G401.6 (cell line): ENCODE measurements around the gene NINL.
"Not testable (repeated sequence)": the region's sequence is repeated elsewhere in the genome, so short reads cannot be mapped to it uniquely, and the experiment has no call there.

ENCODE experiments used
- FAIRE-seq: peaks from 2 replicates; lab custom pipeline; 2012; peaks lifted over from hg19 to GRCh38; lab: Jason Lieb, UNC

The NINL gene

DNA sequence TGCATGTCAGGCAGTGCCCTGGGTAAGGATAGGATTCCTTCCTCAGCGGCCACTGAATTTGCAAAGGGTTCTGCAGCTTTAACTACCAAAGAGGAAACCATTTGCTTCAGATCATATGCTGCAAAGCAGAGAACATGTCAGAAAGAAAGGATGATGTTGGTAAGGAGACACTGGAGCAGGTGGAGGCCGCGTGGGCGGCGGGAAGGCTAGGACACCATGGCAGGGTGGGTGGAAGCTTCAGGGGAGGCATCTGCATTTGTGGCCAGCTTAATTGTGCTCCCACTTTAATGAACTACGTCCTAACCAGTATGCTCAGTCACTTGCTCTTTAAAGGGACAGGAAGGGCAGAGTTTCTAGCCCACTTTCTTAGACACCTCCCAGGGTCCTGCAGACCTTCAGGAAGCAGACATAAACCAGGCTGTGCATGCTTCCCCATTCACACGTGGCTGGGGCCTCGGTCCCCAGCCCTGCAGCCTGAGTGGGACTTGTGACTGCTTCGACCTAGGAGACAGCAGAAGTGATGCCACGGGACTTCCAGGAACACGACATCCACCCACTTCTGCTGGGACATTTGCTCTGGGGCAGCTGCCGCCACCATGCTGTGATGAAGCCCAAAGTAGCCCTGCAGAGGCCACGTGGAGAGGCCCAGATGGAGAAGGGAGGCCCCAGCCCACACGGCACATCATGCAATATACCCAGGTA is 101.7 kb downstream of the NINL start:
- FAIRE-seq, result no peak

DNA sequence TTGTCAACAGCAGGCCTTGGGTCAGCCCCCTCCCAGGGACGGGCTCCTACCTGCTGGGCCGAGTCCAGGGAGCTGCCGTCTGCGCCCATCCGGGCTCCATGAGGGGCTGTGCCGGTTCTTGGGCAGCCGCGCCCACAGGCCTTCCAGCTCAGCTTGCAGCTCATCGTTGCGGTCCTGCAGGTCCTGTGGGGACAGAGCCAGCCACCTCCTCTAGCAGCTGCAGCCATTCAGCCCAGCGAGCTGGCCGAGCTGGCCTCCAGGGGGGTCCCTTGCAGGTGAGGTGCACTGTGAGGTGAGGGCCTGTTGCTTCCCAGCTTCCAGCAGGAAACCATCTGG is 103.4 kb downstream of the NINL start:
- FAIRE-seq, result no peak

- no peak for FAIRE-seq
Observed at GRCh38 chr20:25481235-25481917, 104.0 kb downstream of the NINL start.

- no peak for FAIRE-seq
Observed at GRCh38 chr20:25480797-25481196, 104.5 kb downstream of the NINL start.

GRCh38 chr20:25480156-25480555 is 105.2 kb downstream of the NINL start:
- FAIRE-seq, result no peak

GRCh38 chr20:25479638-25480037 is 105.7 kb downstream of the NINL start:
- FAIRE-seq, result no peak

DNA sequence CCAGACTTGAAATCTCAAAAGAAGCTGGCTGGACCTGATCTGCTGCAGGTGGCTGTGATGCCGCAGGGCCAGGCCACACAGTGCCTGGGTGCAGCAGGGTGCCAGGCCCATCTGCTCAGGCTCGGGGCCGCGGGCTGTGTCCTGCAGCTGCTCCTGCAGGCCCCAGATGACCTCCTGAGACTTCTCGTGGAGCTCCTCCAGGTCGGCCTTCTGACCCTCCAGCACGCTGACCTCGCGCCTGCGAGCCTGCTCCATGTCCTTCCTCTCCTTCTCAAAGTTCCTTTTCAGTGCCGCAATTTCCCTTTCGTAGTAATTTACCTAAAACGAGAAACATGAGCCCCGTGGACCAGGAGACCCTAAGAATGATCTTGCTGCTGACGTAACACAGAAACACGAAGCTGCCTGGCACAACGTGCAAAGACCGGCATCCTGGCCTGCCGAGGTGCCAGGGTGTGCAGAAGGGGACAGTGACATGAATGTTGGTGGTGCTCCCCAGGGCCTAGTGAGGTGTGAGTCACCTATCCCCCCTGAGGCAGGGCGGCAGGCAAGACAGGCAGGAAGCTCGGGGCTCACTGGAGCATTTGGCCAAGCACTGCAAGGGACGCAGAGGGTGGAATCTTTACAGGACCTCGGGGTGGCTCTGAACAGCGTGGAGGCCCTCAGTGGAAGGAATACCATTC is 106.3 kb downstream of the NINL start:
- no peak for FAIRE-seq

DNA sequence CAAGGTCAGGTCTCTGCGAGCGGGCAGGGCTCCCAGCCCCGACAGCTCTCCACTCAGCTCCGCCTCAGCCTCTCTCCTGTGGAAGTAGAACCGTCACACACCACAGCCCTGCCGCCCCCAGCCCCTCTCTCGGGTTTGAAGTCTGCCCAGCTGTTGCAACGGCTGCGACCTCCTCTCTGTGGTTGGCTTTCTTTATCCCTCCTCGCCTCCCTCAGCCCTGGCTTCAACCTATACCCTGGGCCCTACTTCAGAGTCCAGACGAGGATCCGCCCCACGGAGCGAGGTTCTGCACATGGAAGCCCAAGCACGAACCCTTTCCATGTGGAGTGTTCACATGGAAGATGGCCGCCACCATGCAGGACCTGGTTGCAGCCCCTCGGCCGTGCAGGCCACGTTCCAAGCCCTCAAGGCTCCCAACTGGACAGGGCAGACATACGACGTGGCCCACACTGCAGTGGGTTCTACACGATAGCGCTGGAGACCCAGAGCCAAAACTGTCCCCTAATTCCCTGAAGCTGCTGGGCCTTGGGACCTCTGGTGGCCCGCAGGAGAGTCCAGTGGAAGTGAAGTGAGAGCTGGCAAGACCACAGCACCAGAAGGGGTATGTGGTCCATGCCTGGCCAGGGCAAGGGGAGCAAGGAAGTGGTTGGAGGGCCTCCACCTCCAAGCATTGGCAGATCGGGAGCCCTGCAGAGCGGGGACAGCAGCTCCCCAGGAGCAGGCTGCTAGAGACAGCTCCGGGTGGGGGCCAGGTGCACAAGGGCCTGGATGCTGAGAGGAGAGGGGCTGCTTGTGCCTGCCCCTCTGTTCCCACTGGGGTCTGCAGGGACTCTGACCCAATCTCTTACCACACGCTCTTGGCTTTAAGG is 108.1 kb downstream of the NINL start:
- FAIRE-seq, result no peak

DNA sequence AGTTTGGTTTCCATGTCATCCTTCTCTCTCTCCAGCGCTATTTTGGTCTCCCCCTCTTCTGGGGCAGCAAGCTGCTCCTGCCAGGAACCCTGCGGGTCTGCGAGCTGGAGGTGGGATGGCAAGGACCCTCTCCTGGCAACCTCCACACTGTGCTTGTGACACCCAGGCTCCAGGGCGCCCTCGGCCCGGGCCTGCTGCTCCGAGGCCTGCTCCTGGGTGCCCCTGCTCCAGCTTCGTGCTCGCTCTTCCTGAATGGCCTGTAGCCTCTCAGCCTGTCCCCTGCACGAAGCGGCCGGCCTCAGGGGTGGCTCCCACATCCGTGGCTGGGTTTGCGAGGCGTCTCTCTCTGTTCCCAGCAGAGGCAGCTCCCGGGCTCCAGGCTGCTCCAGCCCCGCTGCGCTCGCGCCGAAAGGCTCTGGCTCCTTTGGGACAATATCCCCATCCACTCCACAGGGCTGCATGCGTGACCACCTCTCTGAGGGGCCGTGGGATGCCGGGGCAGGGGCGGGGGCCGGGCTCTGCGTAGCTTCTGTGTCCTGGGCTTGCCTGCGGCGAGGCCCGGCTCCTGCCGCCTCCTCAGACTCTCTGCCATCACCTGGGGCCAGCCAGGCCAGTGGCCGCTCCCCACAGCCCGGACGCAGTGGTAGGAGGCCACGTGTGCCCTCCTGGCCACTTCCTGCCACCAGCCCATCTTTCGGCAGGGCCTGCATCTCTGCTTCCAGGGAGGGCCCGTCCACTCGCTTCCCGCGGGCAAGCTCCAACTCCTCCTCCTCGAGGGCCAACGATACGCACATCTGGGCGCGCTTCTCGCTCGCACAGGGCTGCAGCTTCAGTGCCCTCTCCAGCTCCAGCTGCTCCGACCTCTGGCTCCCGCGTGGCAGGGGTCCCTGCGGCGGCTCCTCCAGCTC is 109.0 kb downstream of the NINL start:
- no peak for FAIRE-seq

GRCh38 chr20:25473297-25473696 is 112.0 kb downstream of the NINL start:
- FAIRE-seq, result not testable (repeated sequence)

- no peak for FAIRE-seq
Observed at GRCh38 chr20:25471020-25471419, 114.3 kb downstream of the NINL start.

GRCh38 chr20:25470045-25470444 is 115.3 kb downstream of the NINL start:
- FAIRE-seq, result no peak

DNA sequence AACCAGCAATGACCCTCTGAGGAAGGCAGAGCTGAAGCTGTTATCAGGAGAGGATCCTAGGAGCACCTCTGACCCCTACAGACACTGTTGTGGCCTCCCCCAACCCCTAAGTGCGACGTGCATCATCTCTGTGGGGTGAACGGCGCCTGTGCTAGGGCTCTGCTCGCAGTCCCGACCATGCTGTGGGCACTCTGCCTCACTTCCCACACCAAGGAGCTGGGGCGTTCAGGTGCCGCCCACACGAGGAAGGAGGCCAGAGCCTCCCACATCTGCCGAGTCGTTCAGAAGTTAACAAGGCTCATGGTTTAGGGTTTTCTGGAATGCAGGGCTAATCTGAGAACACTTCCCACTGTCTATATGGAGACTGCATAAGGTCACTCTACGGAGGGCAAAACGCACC is 115.8 kb downstream of the NINL start:
- no peak for FAIRE-seq

DNA sequence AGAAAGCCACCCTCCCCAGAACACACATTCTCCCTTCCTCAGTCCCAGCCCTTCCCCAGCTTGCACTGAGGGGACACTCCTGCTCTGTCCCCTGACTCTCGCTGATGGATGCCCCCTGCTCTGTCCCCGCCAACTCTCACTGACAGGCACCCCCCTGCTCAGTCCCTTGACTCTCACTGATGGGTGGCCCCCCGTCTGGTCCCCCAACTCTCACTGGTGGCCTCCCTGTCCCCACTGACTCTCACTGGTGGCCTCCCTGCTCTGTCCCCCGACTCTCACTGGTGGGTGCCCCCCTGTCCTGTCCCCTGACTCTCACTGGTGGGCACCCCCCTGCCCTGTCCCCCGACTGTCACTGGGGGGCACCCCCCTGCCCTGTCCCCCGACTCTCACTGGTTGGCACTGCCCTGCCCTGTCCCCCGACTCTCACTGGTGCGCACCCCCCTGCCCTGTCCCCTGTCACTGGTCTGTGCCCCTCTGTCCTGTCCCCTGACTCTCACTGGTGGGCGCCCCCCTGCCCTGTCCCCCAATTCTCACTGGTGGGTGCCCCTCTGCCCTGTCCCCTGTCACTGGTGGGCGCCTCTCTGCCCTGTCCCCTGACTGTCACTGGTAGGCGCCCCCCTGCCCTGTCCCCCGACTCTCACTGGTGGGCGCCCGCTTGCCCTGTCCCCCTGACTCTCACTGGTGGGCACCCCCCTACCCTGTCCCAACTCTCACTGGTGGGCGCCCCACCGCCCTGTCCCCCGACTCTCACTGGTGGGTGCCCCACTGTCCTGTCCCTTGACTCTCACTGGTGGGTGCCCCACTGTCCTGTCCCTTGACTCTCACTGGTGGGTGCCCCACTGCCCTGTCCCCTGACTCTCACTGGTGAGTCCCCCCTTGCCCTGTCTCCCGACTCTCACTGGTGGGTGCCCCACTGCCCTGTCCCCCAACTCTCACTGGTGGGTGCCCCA is 116.9 kb downstream of the NINL start:
- FAIRE-seq, result no peak

GRCh38 chr20:25467441-25467840 is 117.9 kb downstream of the NINL start:
- no peak for FAIRE-seq

- FAIRE-seq, result no peak
Observed at GRCh38 chr20:25466846-25467245, 118.5 kb downstream of the NINL start.

DNA sequence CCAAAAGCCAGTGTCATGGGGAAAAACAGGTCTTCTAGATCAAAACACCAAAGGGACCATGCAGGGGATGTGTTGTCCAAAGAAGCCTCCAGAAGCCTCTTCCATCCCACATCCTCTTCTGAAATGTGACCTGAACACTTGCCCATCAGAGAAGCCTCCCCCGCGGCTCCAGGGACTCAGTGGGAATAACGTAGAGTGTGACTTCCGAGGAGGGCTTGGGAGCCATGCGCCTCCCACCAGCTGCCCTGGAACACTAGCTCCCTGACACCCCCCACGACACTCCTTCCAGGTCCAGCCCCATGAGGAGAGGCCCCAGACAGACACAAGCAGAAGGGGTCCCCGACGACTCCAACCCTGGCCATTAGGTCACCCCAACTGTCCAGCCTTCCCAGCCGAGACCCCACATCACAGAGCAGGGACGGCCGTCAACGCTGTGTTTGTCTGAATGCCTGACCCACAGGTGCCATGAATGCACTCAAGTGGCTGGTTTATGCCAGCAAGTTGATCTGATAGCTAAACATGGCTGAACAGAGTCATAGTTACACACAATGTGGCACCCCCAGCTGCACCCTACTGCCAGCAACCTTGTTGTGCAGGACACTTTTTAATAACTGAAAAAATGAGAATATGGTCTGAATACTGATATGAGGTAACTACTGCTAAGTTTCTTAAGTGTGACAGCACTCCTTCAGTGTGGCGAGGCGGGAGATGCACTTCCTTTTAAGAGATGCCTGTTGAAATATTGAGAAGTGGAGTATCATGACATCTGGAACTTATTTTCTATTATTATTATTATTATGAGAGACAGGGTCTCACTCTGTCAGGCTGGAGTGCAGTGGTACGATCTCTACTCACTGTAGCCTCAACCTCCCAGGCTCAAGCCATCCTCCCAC is 119.8 kb downstream of the NINL start:
- FAIRE-seq, result no peak

GRCh38 chr20:25464501-25465242 is 120.7 kb downstream of the NINL start:
- FAIRE-seq, result no peak
